SU-DHL-6 (cell line): ENCODE measurements around the gene CDR2L.

Source experiments
- H2AFZ ChIP-seq: fragments of 200-600 bp; sonication (generic); 2 replicates; pipeline ENCODE4 v1.6.1; 2014; ENCODE audit warnings: low read depth, mild to moderate bottlenecking, moderate library complexity, mixed read lengths, antibody characterized with exemption, low read length; ENCODE audit not compliant: severe bottlenecking
- H3F3A ChIP-seq: fragments of 200-600 bp; shearing (Covaris generic); 2 replicates; pipeline ENCODE4 v1.6.0; 2016; ENCODE audit warnings: antibody characterized with exemption, mild to moderate bottlenecking; ENCODE audit not compliant: insufficient read depth
- H3K27ac ChIP-seq: fragments of 200-600 bp; sonication (generic); 2 replicates; pipeline ENCODE4 v1.5.1; 2016; ENCODE audit warnings: low read depth, mild to moderate bottlenecking, low read length, moderate library complexity, mixed read lengths
- H3K27me3 ChIP-seq: fragments of 200-600 bp; sonication (generic), shearing (Covaris generic); 2 replicates; pipeline ENCODE4 v1.6.0; 2014; ENCODE audit warnings: mild to moderate bottlenecking, low read length
- H3K36me3 ChIP-seq: fragments of 200-600 bp; sonication (generic); 2 replicates; pipeline ENCODE4 v1.6.1; 2014; ENCODE audit warnings: mild to moderate bottlenecking, low read length, mixed read lengths
- H3K4me2 ChIP-seq: fragments of 300-600, 200-600 bp; shearing (Covaris generic), sonication (generic); 2 replicates; pipeline ENCODE4 v1.6.0; 2014; ENCODE audit warnings: low read length, low read depth, mild to moderate bottlenecking; ENCODE audit not compliant: poor library complexity, severe bottlenecking
- H3K4me3 ChIP-seq: fragments of 200-600 bp; sonication (generic); 2 replicates; pipeline ENCODE4 v1.5.1; 2014; ENCODE audit warnings: antibody characterized with exemption, low read length, mild to moderate bottlenecking, mixed read lengths; ENCODE audit not compliant: insufficient read depth, poor library complexity, severe bottlenecking
- H3K79me2 ChIP-seq: fragments of 200-600 bp; sonication (generic); 2 replicates; pipeline ENCODE4 v1.6.1; 2014; ENCODE audit warnings: mild to moderate bottlenecking, low read length, moderate library complexity; ENCODE audit not compliant: insufficient read depth
- H3K9ac ChIP-seq: fragments of 200-600 bp; sonication (generic); 2 replicates; pipeline ENCODE4 v1.7.0; 2014; ENCODE audit warnings: mild to moderate bottlenecking, low read length
- H3K9me2 ChIP-seq: fragments of 200-600 bp; sonication (generic); replicated peaks from 2 replicates; pipeline ENCODE4 v1.6.1; 2014; ENCODE audit warnings: low read length; ENCODE audit not compliant: insufficient read depth
- H3K9me3 ChIP-seq: fragments of 200-600 bp; sonication (generic); 2 replicates; pipeline ENCODE4 v1.6.1; 2014; ENCODE audit warnings: low read length, mixed read lengths; ENCODE audit not compliant: insufficient read depth
- H4K20me1 ChIP-seq: fragments of 200-600 bp; sonication (generic); 2 replicates; pipeline ENCODE4 v1.6.1; 2014; ENCODE audit warnings: low read depth, mild to moderate bottlenecking, antibody characterized with exemption, low read length, moderate library complexity, mixed read lengths
- CTCF ChIP-seq: fragments of 200-600 bp; sonication (generic); IDR thresholded peaks from one replicate; pipeline ENCODE4 v1.5.1; 2017; ENCODE audit warnings: antibody characterized with exemption, mild to moderate bottlenecking, low read length, moderate library complexity; ENCODE audit not compliant: insufficient read depth, poor library complexity, severe bottlenecking
- EZH2phosphoT487 ChIP-seq: fragments of 200-600 bp; sonication (generic), shearing (Covaris generic); conservative IDR thresholded peaks from 2 replicates; pipeline ENCODE4 v1.6.1; 2018; ENCODE audit warnings: mild to moderate bottlenecking, antibody characterized with exemption, low read length, moderate library complexity, mixed read lengths

The CDR2L gene

GRCh38 chr17:75001915-75002843, 14.7 kb downstream of the CDR2L start:
- no peak overlapping the region for H3K27ac ChIP-seq
- TF ChIP-seq EZH2phosphoT487 (no peak), CTCF (no peak)

GRCh38 chr17:75003070-75003956, 15.9 kb downstream of the CDR2L start:
- no peaks in the 10 kb centered on the region for H3K27me3 ChIP-seq
- no peak overlapping the region for H2AFZ ChIP-seq
- H3K27ac ChIP-seq: no peak overlapping the region
- H3K9me3 ChIP-seq: no peaks in the 10 kb centered on the region
- H3K79me2 ChIP-seq: no peaks in the 10 kb centered on the region
- H3K4me3 ChIP-seq: no peak overlapping the region
- H3K9me2 ChIP-seq: no peaks in the 10 kb centered on the region
- no peak overlapping the region for H3K4me2 ChIP-seq
- H4K20me1 ChIP-seq: no peaks in the 10 kb centered on the region
- no peak overlapping the region for H3K9ac ChIP-seq
- no peaks in the 10 kb centered on the region for H3F3A ChIP-seq
- no peak for TF ChIP-seq CTCF
- TF ChIP-seq EZH2phosphoT487: no peak
- H3K36me3 ChIP-seq: no peaks in the 10 kb centered on the region

More at GRCh38 chr17:75001915-75002843, 14.7 kb downstream of the CDR2L start:
- no peaks in the 10 kb centered on the region for H3K27me3 ChIP-seq
- no peaks in the 10 kb centered on the region for H3K79me2 ChIP-seq
- no peak overlapping the region for H3K9ac ChIP-seq
- no peak overlapping the region for H3K4me3 ChIP-seq
- H3F3A ChIP-seq: no peaks in the 10 kb centered on the region
- H3K9me2 ChIP-seq: no peaks in the 10 kb centered on the region
- H3K4me2 ChIP-seq: no peak overlapping the region
- no peaks in the 10 kb centered on the region for H3K36me3 ChIP-seq
- H2AFZ ChIP-seq: no peak overlapping the region
- H3K9me3 ChIP-seq: no peaks in the 10 kb centered on the region
- no peaks in the 10 kb centered on the region for H4K20me1 ChIP-seq

GRCh38 chr17:75003957-75004355, 16.5 kb downstream of the CDR2L start:
- Histone ChIP-seq H3K9ac (no peak overlapping the region), H3K79me2 (no peaks in the 10 kb centered on the region), H3K4me3 (no peak overlapping the region), H3K27me3 (no peaks in the 10 kb centered on the region), H3K9me2 (no peaks in the 10 kb centered on the region), H3K36me3 (no peaks in the 10 kb centered on the region), H4K20me1 (no peaks in the 10 kb centered on the region), H3F3A (no peaks in the 10 kb centered on the region), H3K4me2 (no peak overlapping the region), H3K9me3 (no peaks in the 10 kb centered on the region), H2AFZ (no peak overlapping the region), H3K27ac (no peak overlapping the region)
- TF ChIP-seq CTCF (no peak), EZH2phosphoT487 (no peak)
